Natural killer cell (primary cell): ENCODE results near the gene DCTN2. TPM values are rescaled to one million over a fixed set of nuclear protein-coding genes. Genes with fewer than 3 reads are reported as not detected.

ENCODE experiments used
- ATAC-seq, 3 donors: fragments of 150-1000 bp in 2 of 3; fragments of 200-7000 bp in 1 of 3; cut with Tn5 transposase; 1 replicate in 1 of 3; 2 replicates in 2 of 3; pipeline ENCODE4 v1.10.0; 2021; ENCODE audit warnings: mild to moderate bottlenecking in 2 of 3, moderate library complexity in 2 of 3
- DNase-seq, 2 donors: peaks; one replicate each; pipeline versions ENCODE4 v3.0.0 to v3.0.0-alpha.2; 2013 to 2021; ENCODE audit warnings: mixed read lengths in 1 of 2
- H3K27ac ChIP-seq: one replicate; pipeline ENCODE4 v1.5.1; 2013; ENCODE audit warnings: mild to moderate bottlenecking, low read length
- H3K27me3 ChIP-seq: one replicate; pipeline ENCODE4 v1.6.1; 2013; ENCODE audit warnings: low read length; ENCODE audit not compliant: control insufficient read depth, insufficient read depth
- H3K36me3 ChIP-seq: one replicate; pipeline ENCODE4 v1.6.1; 2013; ENCODE audit warnings: low read length; ENCODE audit not compliant: control insufficient read depth, insufficient read depth
- H3K4me1 ChIP-seq: one replicate; pipeline ENCODE4 v1.6.1; 2013; ENCODE audit warnings: low read length; ENCODE audit not compliant: control insufficient read depth, insufficient read depth
- H3K4me3 ChIP-seq: one replicate; pipeline ENCODE4 v1.5.1; 2013; ENCODE audit warnings: low read length
- H3K9me3 ChIP-seq: one replicate; pipeline ENCODE4 v1.6.1; 2013; ENCODE audit warnings: low read length; ENCODE audit not compliant: control insufficient read depth, insufficient read depth
- H3K27ac Mint-ChIP-seq, 2 donors: one replicate each; pipeline ENCODE4 v1.8.0; 2022; ENCODE audit warnings: mild to moderate bottlenecking in 2 of 2, mixed read lengths in 2 of 2, moderate library complexity in 1 of 2
- H3K27me3 Mint-ChIP-seq, 2 donors: one replicate each; pipeline ENCODE4 v1.8.0; 2022; ENCODE audit warnings: low read depth in 2 of 2, mixed read lengths in 2 of 2
- H3K36me3 Mint-ChIP-seq: one replicate; pipeline ENCODE4 v1.8.0; 2022; ENCODE audit warnings: mixed read lengths
- H3K4me1 Mint-ChIP-seq, 2 donors: one replicate each; pipeline ENCODE4 v1.8.0; 2022; ENCODE audit warnings: mixed read lengths in 2 of 2
- H3K4me3 Mint-ChIP-seq: one replicate; pipeline ENCODE4 v1.8.0; 2022; ENCODE audit warnings: mild to moderate bottlenecking, moderate library complexity, mixed read lengths
- H3K9me3 Mint-ChIP-seq, 2 donors: one replicate each; pipeline ENCODE4 v1.8.0; 2022; ENCODE audit warnings: mixed read lengths in 2 of 2
- CTCF ChIP-seq: fragments of 200-600 bp; IDR thresholded peaks from one replicate; pipeline ENCODE4 v1.8.0; 2022; ENCODE audit warnings: antibody characterized with exemption
- WGBS: methylation state at CpG from one replicate; pipeline ENCODE4 v1.1.7; 2013; ENCODE audit warnings: missing lambda C conversion rate; ENCODE audit not compliant: insufficient coverage; 5-methylcytosine and 5-hydroxymethylcytosine counted together
- intact Hi-C: fragments of 100-400 bp; cut with micrococcal nuclease; formaldehyde crosslinking; loops from one replicate; pipeline ENCODE4 v1.14.2; 2022
- total RNA-seq, 4 donors: library from RNA; stranded (reverse); fragments of 120-200 nt in 1 of 4; gene quantifications; one replicate each; pipeline versions ENCODE4 v1.2.3 to v1.2.4, GENCODE V29; 2013 to 2022

Gene DCTN2
- total RNA-seq, 3 donors from 2014 or later (not counting 1 experiment from before 2014, with no cell fraction given), result 65.5 to 76.5 (median 71.8) TPM

GRCh38 chr12:57551637-57552305, 4.8 kb upstream of the DCTN2 start:
- no peak overlapping the region for H3K27ac Mint-ChIP-seq
- no peak overlapping the region for H3K4me3 ChIP-seq
- ATAC-seq, result no peak
- WGBS, result 96% methylated on average over 3 of the region's 3 CpGs
- H3K9me3 Mint-ChIP-seq, result no peaks in the 10 kb centered on the region
- peak overlapping the region; percentile 29 for H3K4me3 Mint-ChIP-seq
- H3K27me3 ChIP-seq, result peaks cover 14% of the 10 kb centered on the region
- intact Hi-C loops, result no loop called here
- peaks cover 19 to 37% of the 10 kb centered on the region in 2 donors for H3K27me3 Mint-ChIP-seq
- H3K4me1 ChIP-seq, result peaks cover 14% of the 10 kb centered on the region
- H3K4me1 Mint-ChIP-seq, result peaks cover 9 to 17% of the 10 kb centered on the region in 2 donors
- TF ChIP-seq CTCF, result no peak
- no peak for DNase-seq
- no peaks in the 10 kb centered on the region for H3K9me3 ChIP-seq
- no peaks in the 10 kb centered on the region for H3K36me3 ChIP-seq
- H3K27ac ChIP-seq, result no peak overlapping the region
- no peaks in the 10 kb centered on the region for H3K36me3 Mint-ChIP-seq

GRCh38 chr12:57550641-57551549, 3.9 kb upstream of the DCTN2 start:
- whole genome bisulfite sequencing, result 77% methylated on average over 5 of the region's 7 CpGs

GRCh38 chr12:57549909-57550640, 3.1 kb upstream of the DCTN2 start, which contains the start of gene KIF5A:
Gene KIF5A, plus strand, starts transcription at chr12:57550044. Its CDS starts 228 bp downstream, at chr12:57550272.
- Histone ChIP-seq H3K4me3 (peak within 1 kb of the TSS; percentile 23), H3K36me3 (no peaks in the 10 kb centered on the region), H3K27me3 (peaks cover 14% of the 10 kb centered on the region), H3K9me3 (no peaks in the 10 kb centered on the region), H3K4me1 (peaks cover 26% of the 10 kb centered on the region), H3K27ac (no peak within 1 kb of the TSS)
- no peak for TF ChIP-seq CTCF
- DNase-seq (peak; percentile 40 to 76), ATAC-seq (peak; percentile 57 to 64 (median 61))
- Mint-ChIP-seq H3K4me1 (peaks cover 21 to 34% of the 10 kb centered on the region in 2 donors), H3K4me3 (peak within 1 kb of the TSS; percentile 69), H3K9me3 (no peaks in the 10 kb centered on the region), H3K36me3 (no peaks in the 10 kb centered on the region), H3K27me3 (peaks cover 19 to 36% of the 10 kb centered on the region in 2 donors), H3K27ac (no peak within 1 kb of the TSS)
- 8% methylated on average over 52 of the region's 52 CpGs for WGBS
- intact Hi-C loops, result no loop called here

More at GRCh38 chr12:57550641-57551549, 3.9 kb upstream of the DCTN2 start:
- TF ChIP-seq CTCF, result no peak
- Mint-ChIP-seq H3K27ac (no peak overlapping the region), H3K36me3 (no peaks in the 10 kb centered on the region), H3K27me3 (peaks cover 19 to 36% of the 10 kb centered on the region in 2 donors), H3K4me1 (peaks cover 13 to 26% of the 10 kb centered on the region in 2 donors), H3K9me3 (no peaks in the 10 kb centered on the region), H3K4me3 (peak overlapping the region; percentile 32)
- no peak overlapping the region for H3K4me3 ChIP-seq
- peaks cover 14% of the 10 kb centered on the region for H3K27me3 ChIP-seq
- no peaks in the 10 kb centered on the region for H3K9me3 ChIP-seq
- intact Hi-C loops, result no loop called here
- H3K27ac ChIP-seq, result no peak overlapping the region
- ATAC-seq (no peak), DNase-seq (no peak)
- H3K4me1 ChIP-seq, result peaks cover 23% of the 10 kb centered on the region
- H3K36me3 ChIP-seq, result no peaks in the 10 kb centered on the region
